IPS-15b (cell line): ENCODE measurements around the gene RPS10.
"Not testable (repeated sequence)": the region's sequence is repeated elsewhere in the genome, so short reads cannot be mapped to it uniquely, and the experiment has no call there.

Source experiments
- H3K27me3 ChIP-seq: one replicate; pipeline ENCODE4 v1.6.1; 2013; ENCODE audit warnings: low read length; ENCODE audit not compliant: control insufficient read depth, insufficient read depth
- H3K36me3 ChIP-seq: one replicate; pipeline ENCODE4 v1.6.1; 2013; ENCODE audit warnings: low read length; ENCODE audit not compliant: control insufficient read depth, insufficient read depth
- H3K4me1 ChIP-seq: one replicate; pipeline ENCODE4 v1.6.1; 2013; ENCODE audit warnings: mild to moderate bottlenecking, low read length; ENCODE audit not compliant: control insufficient read depth, insufficient read depth
- H3K4me3 ChIP-seq: one replicate; pipeline ENCODE4 v1.5.1; 2013; ENCODE audit warnings: low read depth, low read length
- H3K9ac ChIP-seq: one replicate; pipeline ENCODE4 v1.6.1; 2013; ENCODE audit warnings: low read depth, mild to moderate bottlenecking, low read length
- H3K9me3 ChIP-seq: one replicate; pipeline ENCODE4 v1.6.1; 2013; ENCODE audit warnings: mild to moderate bottlenecking, low read length; ENCODE audit not compliant: control insufficient read depth, insufficient read depth

Gene RPS10

GRCh38 chr6:34414999-34415858 lies 10.6 kb downstream of the RPS10 start:
- Histone ChIP-seq H3K9me3 (no peaks in the 10 kb centered on the region), H3K27me3 (no peaks in the 10 kb centered on the region)

GRCh38 chr6:34412643-34413214 lies 13.1 kb downstream of the RPS10 start:
- Histone ChIP-seq H3K9ac (no peak overlapping the region), H3K36me3 (peaks cover 10% of the 10 kb centered on the region), H3K27me3 (no peaks in the 10 kb centered on the region), H3K9me3 (no peaks in the 10 kb centered on the region), H3K4me3 (no peak overlapping the region), H3K4me1 (no peaks in the 10 kb centered on the region)

More at GRCh38 chr6:34414999-34415858, 10.6 kb downstream of the RPS10 start:
- Histone ChIP-seq H3K4me3 (no peak overlapping the region), H3K4me1 (no peaks in the 10 kb centered on the region), H3K9ac (no peak overlapping the region), H3K36me3 (peaks cover 28% of the 10 kb centered on the region)

- no peaks in the 10 kb centered on the region for H3K27me3 ChIP-seq
- H3K9ac ChIP-seq = no peak overlapping the region
- peaks cover 3% of the 10 kb centered on the region for H3K36me3 ChIP-seq
- H3K9me3 ChIP-seq = no peaks in the 10 kb centered on the region
- H3K4me1 ChIP-seq = no peaks in the 10 kb centered on the region
- no peak overlapping the region for H3K4me3 ChIP-seq
These were observed 13.9 kb downstream of the RPS10 start for GRCh38 chr6:34412016-34412415.

- H3K4me1 ChIP-seq, H3K27me3 ChIP-seq, H3K36me3 ChIP-seq, H3K9me3 ChIP-seq, H3K9ac ChIP-seq, H3K4me3 ChIP-seq: not testable (repeated sequence)
These were observed 18.0 kb downstream of the RPS10 start for GRCh38 chr6:34407915-34408314.

- no peaks in the 10 kb centered on the region for H3K4me1 ChIP-seq
- H3K9me3 ChIP-seq = no peaks in the 10 kb centered on the region
- no peak overlapping the region for H3K9ac ChIP-seq
- no peak overlapping the region for H3K4me3 ChIP-seq
- H3K36me3 ChIP-seq = no peaks in the 10 kb centered on the region
- H3K27me3 ChIP-seq = no peaks in the 10 kb centered on the region
These were observed 29.4 kb downstream of the RPS10 start for GRCh38 chr6:34396518-34396917.

- H3K9me3 ChIP-seq = no peaks in the 10 kb centered on the region
- H3K4me1 ChIP-seq = peaks cover 3% of the 10 kb centered on the region
- H3K9ac ChIP-seq = no peak overlapping the region
- no peaks in the 10 kb centered on the region for H3K27me3 ChIP-seq
- no peak overlapping the region for H3K4me3 ChIP-seq
- H3K36me3 ChIP-seq = no peaks in the 10 kb centered on the region
These were observed 31.9 kb downstream of the RPS10 start for GRCh38 chr6:34393966-34394305.

- Histone ChIP-seq H3K9ac (peak overlapping the region; percentile 48), H3K9me3 (no peaks in the 10 kb centered on the region), H3K4me1 (peaks cover 3% of the 10 kb centered on the region), H3K4me3 (peak overlapping the region; percentile 77), H3K27me3 (no peaks in the 10 kb centered on the region), H3K36me3 (no peaks in the 10 kb centered on the region)
These were observed 32.5 kb downstream of the RPS10 start for GRCh38 chr6:34393191-34393965.

GRCh38 chr6:34392497-34393190 lies 33.2 kb downstream of the RPS10 start, which contains the start of gene NUDT3:
NUDT3 (minus strand) TSS chr6:34392669; CDS start chr6:34392362, 307 bp downstream.
- Histone ChIP-seq H3K27me3 (no peaks in the 10 kb centered on the region), H3K4me1 (peaks cover 3% of the 10 kb centered on the region), H3K4me3 (peak within 1 kb of the TSS; percentile 77), H3K36me3 (no peaks in the 10 kb centered on the region), H3K9me3 (no peaks in the 10 kb centered on the region), H3K9ac (peak within 1 kb of the TSS; percentile 75)

- peak overlapping the region; percentile 77 for H3K4me3 ChIP-seq
- peak overlapping the region; percentile 75 for H3K9ac ChIP-seq
- no peaks in the 10 kb centered on the region for H3K27me3 ChIP-seq
- H3K36me3 ChIP-seq = no peaks in the 10 kb centered on the region
- peaks cover 3% of the 10 kb centered on the region for H3K4me1 ChIP-seq
- no peaks in the 10 kb centered on the region for H3K9me3 ChIP-seq
These were observed 33.9 kb downstream of the RPS10 start for GRCh38 chr6:34391786-34392496.

GRCh38 chr6:34391473-34391785 lies 34.4 kb downstream of the RPS10 start:
- Histone ChIP-seq H3K4me3 (peak overlapping the region; percentile 77), H3K9ac (peak overlapping the region; percentile 75), H3K36me3 (no peaks in the 10 kb centered on the region)

More at GRCh38 chr6:34391473-34391785, 34.4 kb downstream of the RPS10 start:
- H3K4me1 ChIP-seq = peaks cover 3% of the 10 kb centered on the region
- no peaks in the 10 kb centered on the region for H3K27me3 ChIP-seq
- no peaks in the 10 kb centered on the region for H3K9me3 ChIP-seq
